Measurements from ENCODE around the gene PDE9A. TPM values are rescaled to one million over a fixed set of nuclear protein-coding genes. Genes with fewer than 3 reads are reported as not detected.

Gene PDE9A
- total and polyA plus RNA-seq, 9 donors = 3.9 to 11.3 (median 6.9) TPM

DNA sequence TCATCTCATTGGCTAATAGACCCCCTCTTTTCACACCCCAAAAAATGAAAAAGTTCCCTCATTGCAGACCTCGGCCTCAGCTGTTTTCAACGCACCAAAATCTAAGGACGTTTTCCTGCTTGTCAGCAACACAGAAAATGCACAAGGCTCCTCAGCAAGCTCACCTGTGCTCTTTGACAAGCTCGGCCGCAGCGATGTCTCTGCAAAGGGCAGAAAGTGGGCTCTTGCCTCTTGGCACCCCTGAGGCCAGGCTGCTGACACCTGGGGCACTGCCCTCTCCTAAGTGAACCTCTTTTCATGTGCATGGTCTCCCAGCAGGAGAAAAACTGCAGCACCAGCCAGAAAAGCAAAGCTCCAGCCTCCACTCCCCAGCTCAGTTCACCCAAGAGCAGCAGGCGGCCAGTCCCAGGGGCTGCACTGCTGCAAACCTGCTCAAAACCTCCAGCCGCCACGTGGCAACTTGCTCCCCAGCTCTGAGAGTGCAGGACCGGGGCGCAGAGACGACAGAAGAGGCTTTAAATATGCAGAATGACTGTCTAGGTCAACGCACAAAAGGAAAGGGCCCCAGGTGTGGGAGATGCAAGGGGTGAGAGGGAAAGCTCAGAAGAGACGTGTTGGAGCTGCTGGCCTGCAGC, 101.7 kb downstream of the PDE9A start:
- intact Hi-C loops (cut with DNase I) = no loop called here
- Histone ChIP-seq H3K36me3 (no peaks in the 10 kb centered on the region), H3K27ac (no peak overlapping the region), H3K27me3 (no peaks in the 10 kb centered on the region), H3K9me3 (no peaks in the 10 kb centered on the region), H3K4me3 (no peak overlapping the region), H3K4me1 (ENCODE audit: insufficient read depth) (no peaks in the 10 kb centered on the region)
- TF ChIP-seq EP300 (IDR thresholded peaks at IDR 0.05) (no peak), POLR2A (IDR thresholded peaks at IDR 0.05) (no peak)
- TF ChIP-seq, protein P1, sequence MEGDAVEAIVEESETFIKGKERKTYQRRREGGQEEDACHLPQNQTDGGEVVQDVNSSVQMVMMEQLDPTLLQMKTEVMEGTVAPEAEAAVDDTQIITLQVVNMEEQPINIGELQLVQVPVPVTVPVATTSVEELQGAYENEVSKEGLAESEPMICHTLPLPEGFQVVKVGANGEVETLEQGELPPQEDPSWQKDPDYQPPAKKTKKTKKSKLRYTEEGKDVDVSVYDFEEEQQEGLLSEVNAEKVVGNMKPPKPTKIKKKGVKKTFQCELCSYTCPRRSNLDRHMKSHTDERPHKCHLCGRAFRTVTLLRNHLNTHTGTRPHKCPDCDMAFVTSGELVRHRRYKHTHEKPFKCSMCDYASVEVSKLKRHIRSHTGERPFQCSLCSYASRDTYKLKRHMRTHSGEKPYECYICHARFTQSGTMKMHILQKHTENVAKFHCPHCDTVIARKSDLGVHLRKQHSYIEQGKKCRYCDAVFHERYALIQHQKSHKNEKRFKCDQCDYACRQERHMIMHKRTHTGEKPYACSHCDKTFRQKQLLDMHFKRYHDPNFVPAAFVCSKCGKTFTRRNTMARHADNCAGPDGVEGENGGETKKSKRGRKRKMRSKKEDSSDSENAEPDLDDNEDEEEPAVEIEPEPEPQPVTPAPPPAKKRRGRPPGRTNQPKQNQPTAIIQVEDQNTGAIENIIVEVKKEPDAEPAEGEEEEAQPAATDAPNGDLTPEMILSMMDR (IDR thresholded peaks at IDR 0.05) = no peak
- no peak for DNase-seq
- 87 to 90% (median 90%) methylated on average over 14 of the region's 14 CpGs for WGBS, 3 donors

DNA sequence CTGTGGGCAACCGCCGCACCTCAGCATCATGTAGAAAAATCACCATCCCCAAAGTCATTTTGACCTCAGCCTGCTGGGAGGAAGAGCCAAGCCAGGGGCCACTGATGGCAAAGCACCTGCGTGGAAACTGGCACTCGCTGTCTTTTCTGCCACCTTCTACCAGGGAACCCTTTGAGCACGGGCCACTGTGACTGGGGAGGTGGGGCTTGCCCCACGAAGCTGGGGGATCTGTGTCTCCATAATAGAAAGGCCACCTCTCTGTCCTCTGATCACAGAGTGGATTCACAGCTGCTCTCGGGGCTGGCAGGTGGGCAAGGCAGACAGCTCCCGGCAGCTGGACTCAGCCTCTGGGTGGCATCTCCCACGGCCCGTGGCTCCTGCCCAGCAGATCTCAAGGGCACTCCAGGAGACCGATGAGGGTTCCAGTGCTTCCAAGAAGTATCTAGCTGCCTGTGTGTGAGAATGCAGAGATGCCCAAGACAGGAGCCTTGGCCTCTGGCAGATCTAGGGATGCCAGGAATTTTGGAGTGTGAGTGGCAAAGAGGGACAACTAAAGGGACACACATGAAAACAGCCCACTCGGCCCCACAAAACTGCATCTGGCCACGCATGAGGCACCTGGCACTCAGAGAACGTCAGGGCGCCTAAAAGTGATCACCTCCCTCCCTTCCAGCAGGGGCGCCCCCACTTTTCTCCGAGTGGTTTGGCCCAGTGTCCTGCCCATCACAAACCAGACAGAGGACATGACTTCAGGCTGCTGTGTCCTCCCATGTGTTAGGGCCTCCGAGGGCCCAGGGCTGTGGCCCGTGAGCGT, 102.6 kb downstream of the PDE9A start:
- intact Hi-C loops (cut with DNase I) = no loop called here
- Histone ChIP-seq H3K4me3 (no peak overlapping the region), H3K9me3 (no peaks in the 10 kb centered on the region), H3K27ac (no peak overlapping the region), H3K36me3 (no peaks in the 10 kb centered on the region), H3K4me1 (ENCODE audit: insufficient read depth) (no peaks in the 10 kb centered on the region), H3K27me3 (no peaks in the 10 kb centered on the region)
- TF ChIP-seq EP300 (IDR thresholded peaks at IDR 0.05) = no peak
- TF ChIP-seq POLR2A (IDR thresholded peaks at IDR 0.05) = no peak
- TF ChIP-seq, protein P1 (IDR thresholded peaks at IDR 0.05) = no peak
- 79 to 86% (median 84%) methylated on average over 19 to 20 of the region's 20 CpGs for WGBS, 3 donors
- no peak for DNase-seq

DNA sequence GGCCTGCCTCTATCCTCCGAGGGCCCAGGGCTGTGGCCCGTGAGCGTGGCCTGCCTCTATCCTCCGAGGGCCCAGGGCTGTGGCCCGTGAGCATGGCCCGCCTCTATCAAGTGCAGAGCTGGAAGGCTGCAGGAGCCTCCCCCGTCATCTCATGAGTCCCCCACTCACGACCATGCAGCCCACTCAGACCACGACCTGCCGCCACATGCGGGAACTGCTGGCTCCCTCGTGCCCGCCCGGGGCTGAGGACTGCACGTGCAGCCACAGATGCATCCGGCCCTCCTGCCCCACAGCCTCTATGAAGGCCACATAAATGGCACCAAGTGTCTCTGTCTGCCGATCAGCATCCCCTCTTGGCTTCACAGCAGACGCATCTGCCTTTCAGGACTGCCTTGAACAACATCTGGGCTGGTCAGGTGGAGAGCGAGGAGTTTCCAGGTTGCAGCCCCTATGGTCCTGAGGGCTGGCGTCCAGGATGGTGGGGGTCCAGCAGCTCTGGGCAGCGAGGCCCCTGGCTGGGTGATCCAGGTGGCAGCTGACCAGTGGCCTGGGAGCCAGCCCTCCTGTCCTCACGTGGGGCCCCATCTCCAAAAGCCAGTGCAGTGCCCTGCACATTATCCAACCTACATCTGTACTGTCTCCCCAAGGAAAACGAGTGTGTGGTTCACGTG, 103.3 kb downstream of the PDE9A start:
- no peaks in the 10 kb centered on the region for H3K4me1 ChIP-seq (ENCODE audit: insufficient read depth)
- intact Hi-C loops (cut with DNase I) = no loop called here
- no peaks in the 10 kb centered on the region for H3K27me3 ChIP-seq
- DNase-seq = no peak
- no peaks in the 10 kb centered on the region for H3K9me3 ChIP-seq
- WGBS, 3 donors = 87 to 92% (median 89%) methylated on average over 24 of the region's 24 CpGs
- no peaks in the 10 kb centered on the region for H3K36me3 ChIP-seq
- TF ChIP-seq POLR2A (IDR thresholded peaks at IDR 0.05) = no peak
- TF ChIP-seq EP300 (IDR thresholded peaks at IDR 0.05) = no peak
- TF ChIP-seq, protein P1 (IDR thresholded peaks at IDR 0.05) = no peak
- no peak overlapping the region for H3K4me3 ChIP-seq
- no peak overlapping the region for H3K27ac ChIP-seq

- intact Hi-C loops (cut with DNase I) = no loop called here
- TF ChIP-seq, protein P1 (IDR thresholded peaks at IDR 0.05) = no peak
- TF ChIP-seq POLR2A (IDR thresholded peaks at IDR 0.05) (no peak), EP300 (IDR thresholded peaks at IDR 0.05) (no peak)
- no peaks in the 10 kb centered on the region for H3K9me3 ChIP-seq
- H3K27ac ChIP-seq = no peak overlapping the region
- H3K4me3 ChIP-seq = no peak overlapping the region
- no peaks in the 10 kb centered on the region for H3K36me3 ChIP-seq
- WGBS, 3 donors = 97 to 98% (median 98%) methylated on average over 10 of the region's 10 CpGs
- no peaks in the 10 kb centered on the region for H3K27me3 ChIP-seq
- no peak for DNase-seq
- no peaks in the 10 kb centered on the region for H3K4me1 ChIP-seq (ENCODE audit: insufficient read depth)
Measured at GRCh38 chr21:42757422-42757821, 104.0 kb downstream of the PDE9A start.
